ENCODE data around the gene SMCO3. TPM values are rescaled to one million over a fixed set of nuclear protein-coding genes. Genes with fewer than 3 reads are reported as not detected.

SMCO3 gene
- total RNA-seq, 1 experiment from 2014 or later = not detected

- TF ChIP-seq KAT7 (CRISPR knock-in tag; IDR thresholded peaks at IDR 0.05; ENCODE audit: borderline replicate concordance) (no peak), NFE2L1 (CRISPR knock-in tag; IDR thresholded peaks at IDR 0.05) (no peak), SMAD3 (CRISPR knock-in tag; IDR thresholded peaks at IDR 0.05; ENCODE audit: borderline replicate concordance) (no peak), FOXP1 (CRISPR knock-in tag; IDR thresholded peaks at IDR 0.05; ENCODE audit: borderline replicate concordance) (no peak)
- TF ChIP-seq, protein P1, sequence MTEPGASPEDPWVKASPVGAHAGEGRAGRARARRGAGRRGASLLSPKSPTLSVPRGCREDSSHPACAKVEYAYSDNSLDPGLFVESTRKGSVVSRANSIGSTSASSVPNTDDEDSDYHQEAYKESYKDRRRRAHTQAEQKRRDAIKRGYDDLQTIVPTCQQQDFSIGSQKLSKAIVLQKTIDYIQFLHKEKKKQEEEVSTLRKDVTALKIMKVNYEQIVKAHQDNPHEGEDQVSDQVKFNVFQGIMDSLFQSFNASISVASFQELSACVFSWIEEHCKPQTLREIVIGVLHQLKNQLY (CRISPR knock-in tag; IDR thresholded peaks at IDR 0.05) = no peak
Measured at GRCh38 chr12:14825256-14825655, 11.3 kb upstream of the SMCO3 start (continued).

DNA sequence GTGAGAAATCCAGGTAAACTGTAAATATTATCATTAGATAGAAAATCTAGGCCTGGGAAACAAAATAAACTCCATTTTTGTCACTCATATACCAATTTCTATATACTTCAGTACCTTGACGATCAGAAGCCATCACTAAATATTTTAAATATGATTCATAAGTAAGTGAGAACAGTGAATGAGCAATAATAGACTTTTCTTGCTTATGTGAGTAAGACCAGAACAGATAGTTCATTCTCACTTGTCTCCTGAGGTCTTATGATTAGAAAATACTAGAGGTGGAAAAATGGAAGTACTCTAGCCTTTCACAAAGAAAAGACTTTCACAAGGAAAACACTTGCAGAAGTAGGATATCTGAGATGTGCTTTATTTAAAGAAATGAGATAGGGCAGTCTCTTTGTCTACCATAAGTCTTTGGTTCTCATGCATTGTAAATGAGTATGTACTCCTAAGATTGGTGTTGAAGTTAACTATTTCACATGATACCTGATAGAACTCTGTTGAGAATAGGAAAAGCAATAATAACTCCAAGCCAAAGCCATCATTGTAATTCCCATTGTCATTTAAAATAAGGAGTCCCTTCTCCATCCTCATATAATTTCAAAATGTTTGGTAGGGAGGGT lies 10.1 kb upstream of the SMCO3 start:
- Mint-ChIP-seq H3K36me3 (no peaks in the 10 kb centered on the region), H3K27me3 (ENCODE audit: low read depth) (no peaks in the 10 kb centered on the region), H3K4me3 (no peak overlapping the region), H3K9me3 (peaks cover 4% of the 10 kb centered on the region; the same call in 1 of the 2 replicates), H3K4me1 (peaks cover 9% of the 10 kb centered on the region), H3K27ac (no peak overlapping the region)
- CTCF ChIA-PET = no interaction called here
- ATAC-seq (no peak), DNase-seq (ENCODE audit: low spot score) (no peak)
- POLR2A ChIA-PET = no interaction called here
- TF ChIP-seq RORB (CRISPR knock-in tag; IDR thresholded peaks at IDR 0.05) (no peak), KAT7 (CRISPR knock-in tag; IDR thresholded peaks at IDR 0.05; ENCODE audit: borderline replicate concordance) (no peak), AFF4 (CRISPR knock-in tag; IDR thresholded peaks at IDR 0.05; ENCODE audit: borderline replicate concordance) (no peak), ZNF281 (CRISPR knock-in tag; IDR thresholded peaks at IDR 0.05) (no peak), ATF6 (CRISPR knock-in tag; IDR thresholded peaks at IDR 0.05) (no peak)

- no peak for DNase-seq (ENCODE audit: low spot score)
- ChIA-PET POLR2A (interaction anchor here (1.0 kb wide), 1 partner anchor 9 kb away, joined by 4 read pairs; the partner anchor contains the start of gene WBP11), CTCF (interaction anchor here (1.0 to 3.4 kb wide), 14 partner anchors 10 to 410 kb away, joined by 3 to 44 read pairs (median 5); partner anchors contain the start of gene RERG)
- ATAC-seq = no peak
- Mint-ChIP-seq H3K4me3 (no peak overlapping the region), H3K27me3 (ENCODE audit: low read depth) (no peaks in the 10 kb centered on the region), H3K4me1 (no peaks in the 10 kb centered on the region), H3K27ac (no peak overlapping the region), H3K9me3 (no peaks in the 10 kb centered on the region), H3K36me3 (no peaks in the 10 kb centered on the region)
- no peak for TF ChIP-seq E2F1 (CRISPR knock-in tag; IDR thresholded peaks at IDR 0.05)
- no peak for TF ChIP-seq ZNF121 (CRISPR knock-in tag; IDR thresholded peaks at IDR 0.05)
- no peak for TF ChIP-seq NFYB (CRISPR knock-in tag; conservative IDR thresholded peaks at IDR 0.05; ENCODE audit: low read depth)
- no peak for TF ChIP-seq CREM (CRISPR knock-in tag; IDR thresholded peaks at IDR 0.05)
- TF ChIP-seq HMGA2 (CRISPR knock-in tag; IDR thresholded peaks at IDR 0.05) = no peak
- TF ChIP-seq SP1 (CRISPR knock-in tag; conservative IDR thresholded peaks at IDR 0.05) = no peak
- no peak for TF ChIP-seq RORB (CRISPR knock-in tag; IDR thresholded peaks at IDR 0.05)
- TF ChIP-seq TEAD1 (CRISPR knock-in tag; IDR thresholded peaks at IDR 0.05) = no peak
- TF ChIP-seq, protein P2, sequence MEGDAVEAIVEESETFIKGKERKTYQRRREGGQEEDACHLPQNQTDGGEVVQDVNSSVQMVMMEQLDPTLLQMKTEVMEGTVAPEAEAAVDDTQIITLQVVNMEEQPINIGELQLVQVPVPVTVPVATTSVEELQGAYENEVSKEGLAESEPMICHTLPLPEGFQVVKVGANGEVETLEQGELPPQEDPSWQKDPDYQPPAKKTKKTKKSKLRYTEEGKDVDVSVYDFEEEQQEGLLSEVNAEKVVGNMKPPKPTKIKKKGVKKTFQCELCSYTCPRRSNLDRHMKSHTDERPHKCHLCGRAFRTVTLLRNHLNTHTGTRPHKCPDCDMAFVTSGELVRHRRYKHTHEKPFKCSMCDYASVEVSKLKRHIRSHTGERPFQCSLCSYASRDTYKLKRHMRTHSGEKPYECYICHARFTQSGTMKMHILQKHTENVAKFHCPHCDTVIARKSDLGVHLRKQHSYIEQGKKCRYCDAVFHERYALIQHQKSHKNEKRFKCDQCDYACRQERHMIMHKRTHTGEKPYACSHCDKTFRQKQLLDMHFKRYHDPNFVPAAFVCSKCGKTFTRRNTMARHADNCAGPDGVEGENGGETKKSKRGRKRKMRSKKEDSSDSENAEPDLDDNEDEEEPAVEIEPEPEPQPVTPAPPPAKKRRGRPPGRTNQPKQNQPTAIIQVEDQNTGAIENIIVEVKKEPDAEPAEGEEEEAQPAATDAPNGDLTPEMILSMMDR (IDR thresholded peaks at IDR 0.05) = no peak
- TF ChIP-seq EMX1 (CRISPR knock-in tag; IDR thresholded peaks at IDR 0.05) = no peak
- no peak for TF ChIP-seq NFATC4 (CRISPR knock-in tag; IDR thresholded peaks at IDR 0.05)
- no peak for TF ChIP-seq PRRX2 (CRISPR knock-in tag; IDR thresholded peaks at IDR 0.05)
- no peak for TF ChIP-seq GRHL2 (CRISPR knock-in tag; IDR thresholded peaks at IDR 0.05; ENCODE audit: insufficient replicate concordance, severe bottlenecking)
Measured at GRCh38 chr12:14811486-14811885, 2.5 kb downstream of the SMCO3 start.

Data from WTC11 (cell line).